K562 (cell line): Measurements from ENCODE around the gene SRRM5. TPM values are rescaled to one million over a fixed set of nuclear protein-coding genes. Genes with fewer than 3 reads are reported as not detected.

Experiments used
- ARID3A ChIP-seq: IDR thresholded peaks from 2 replicates; pipeline ENCODE4 v1.6.1; 2012; ENCODE audit warnings: low read depth, low read length, improper control_type of control experiment, borderline replicate concordance
- ASH1L ChIP-seq: fragments of 450-650 bp; IDR thresholded peaks from 2 replicates; pipeline ENCODE4 v1.6.1; 2018; ENCODE audit warnings: borderline replicate concordance, mild to moderate bottlenecking, low read depth; ENCODE audit not compliant: partially characterized antibody
- ATF4 ChIP-seq: fragments of 450-650 bp; formaldehyde crosslinking; IDR thresholded peaks from 2 replicates; pipeline ENCODE4 v1.4.0; 2022; ENCODE audit warnings: mild to moderate bottlenecking, moderate library complexity
- CSDE1 ChIP-seq, 2 experiments: fragments of 450-650 bp; IDR thresholded peaks; 2 replicates each; pipeline ENCODE4 v1.6.1; 2016; ENCODE audit warnings: mild to moderate bottlenecking in 1 of 2
- HDAC8 ChIP-seq: fragments of 450-650 bp; IDR thresholded peaks from 2 replicates; pipeline ENCODE4 v1.6.1; 2016; ENCODE audit warnings: mild to moderate bottlenecking, missing genetic modification characterization, moderate library complexity, missing compliant biosample characterization
- IRF1 ChIP-seq: sonication (generic); formaldehyde crosslinking; IDR thresholded peaks from 2 replicates; pipeline ENCODE4 v1.8.0; 2022; ENCODE audit warnings: missing genetic modification reagents, mild to moderate bottlenecking, borderline replicate concordance
- MAZ ChIP-seq, 2 experiments: fragments of 450-650 bp in 1 of 2; sonication (generic) in 1 of 2; formaldehyde crosslinking; IDR thresholded peaks in 1 of 2; conservative IDR thresholded peaks in 1 of 2; 2 replicates each; pipeline versions ENCODE4 v1.4.0 to v1.5.0; 2020; ENCODE audit warnings: mild to moderate bottlenecking in 1 of 2, missing genetic modification reagents in 1 of 2
- MITF ChIP-seq: IDR thresholded peaks from 2 replicates; pipeline ENCODE4 v1.6.1; 2014; ENCODE audit warnings: antibody characterized with exemption
- NCOA6 ChIP-seq: fragments of 450-650 bp; IDR thresholded peaks from 2 replicates; pipeline ENCODE4 v1.6.1; 2017; ENCODE audit warnings: mild to moderate bottlenecking
- NFIX ChIP-seq: fragments of 250-450 bp; sonication (Bioruptor Pico); IDR thresholded peaks from 2 replicates; pipeline ENCODE4 v1.4.0; 2020; ENCODE audit warnings: low read depth, mild to moderate bottlenecking, moderate library complexity
- NR2F6 ChIP-seq: fragments of 450-650 bp; formaldehyde crosslinking; IDR thresholded peaks from 2 replicates; pipeline ENCODE4 v1.4.0; 2020; ENCODE audit warnings: mild to moderate bottlenecking
- NRF1 ChIP-seq, 2 experiments: fragments of 450-650 bp; IDR thresholded peaks in 1 of 2; conservative IDR thresholded peaks in 1 of 2; 2 replicates each; pipeline ENCODE4 v1.6.1; 2014; ENCODE audit warnings: mild to moderate bottlenecking in 2 of 2
- PTRF ChIP-seq: fragments of 450-650 bp; IDR thresholded peaks from 2 replicates; pipeline ENCODE4 v1.6.1; 2016; ENCODE audit warnings: mild to moderate bottlenecking, missing genetic modification characterization, missing compliant biosample characterization
- RBFOX2 ChIP-seq: fragments of 200-400 bp; formaldehyde crosslinking; IDR thresholded peaks from 2 replicates; pipeline ENCODE4 v1.6.1; 2017; ENCODE audit warnings: low read depth, mild to moderate bottlenecking, low read length, moderate library complexity
- SPI1 ChIP-seq: IDR thresholded peaks from 2 replicates; pipeline ENCODE4 v1.6.1; 2011; ENCODE audit warnings: low read depth, low read length, control low read depth, borderline replicate concordance
- SRSF3 ChIP-seq: fragments of 200-400 bp; formaldehyde crosslinking; IDR thresholded peaks from 2 replicates; pipeline ENCODE4 v1.6.1; 2016; ENCODE audit warnings: mild to moderate bottlenecking, low read length, moderate library complexity; ENCODE audit not compliant: insufficient read depth
- TBL1XR1 ChIP-seq, 2 experiments: IDR thresholded peaks; 2 replicates each; pipeline ENCODE4 v1.6.1; 2012; ENCODE audit warnings: improper control_type of control experiment in 2 of 2, low read length in 2 of 2, mild to moderate bottlenecking in 1 of 2
- YBX1 ChIP-seq: fragments of 450-650 bp; IDR thresholded peaks from 2 replicates; pipeline ENCODE4 v1.7.1; 2016; ENCODE audit warnings: mild to moderate bottlenecking
- ZNF134 ChIP-seq: fragments of 250-450 bp; sonication (Bioruptor Pico); conservative IDR thresholded peaks from 2 replicates; pipeline ENCODE4 v1.4.0; 2020
- ZNF224 ChIP-seq: sonication (generic); formaldehyde crosslinking; IDR thresholded peaks from 2 replicates; pipeline ENCODE4 v1.8.0; 2022; ENCODE audit warnings: mild to moderate bottlenecking, missing genetic modification reagents
- polyA plus RNA-seq, 8 experiments: library from polyadenylated mRNA; depleted of rRNA in 4 of 8; stranded (reverse) in 5 of 8; unstranded in 3 of 8; fragments of >200 nt; fragmentation: Nextera tagmentation in 2 of 8; fragmentation: Illumina TruSeq in 1 of 8; extraction: Ambion mirVana in 2 of 8; extraction: Trizol in 1 of 8; gene quantifications; 2 replicates each; pipeline versions ENCODE4 v1.2.1 to v1.2.3, GENCODE V29; 2011 to 2014; ENCODE audit warnings: inconsistent platforms in 1 of 8, missing spikeins in 1 of 8
- total RNA-seq, 7 experiments: library from RNA; depleted of rRNA in 6 of 7; stranded (reverse); fragments of >200 nt in 6 of 7; fragmentation: Illumina TruSeq in 2 of 7; extraction: Trizol in 2 of 7; gene quantifications; 2 replicates each; pipeline versions ENCODE4 v1.2.1 to v1.2.3, GENCODE V29; 2011 to 2021; ENCODE audit warnings: low replicate concordance in 1 of 7

Gene SRRM5
- total and polyA plus RNA-seq, 9 of the 15 experiments (the other 6 are each of a cell fraction or from before 2014, with no cell fraction given) = 0.09 to 0.45 (median 0.18) TPM; not detected in 2

GRCh38 chr19:43619262-43620060, 7.6 kb downstream of the SRRM5 start, which contains the start of gene ZNF428 (continued):
- TF ChIP-seq IRF1 (CRISPR knock-in tag) (no peak), ZNF134 (CRISPR knock-in tag) (no peak), HDAC8 (tag) (0 out of 2 replicates have a peak, but pooled peaks have one; percentile 39), ATF4 (CRISPR knock-in tag) (no peak), MITF (no peak), NCOA6 (no peak; the same call in 1 of the 2 replicates), RBFOX2 (peak; percentile 97), ZNF224 (CRISPR knock-in tag) (no peak), YBX1 (no peak), NRF1 (conservative IDR thresholded peaks at IDR 0.05 in 1 of 2, IDR thresholded peaks at IDR 0.05 in 1 of 2) (peak; percentile 97), NFIX (CRISPR knock-in tag) (0 out of 2 replicates have a peak, but pooled peaks have one; percentile 4), TBL1XR1 (IDR thresholded peaks at IDR 0.05; ENCODE audit: low read length in 2 of 2) (peak in 1 of 2 experiments; percentile 16; a peak in 1 of 4 replicates), MAZ (CRISPR knock-in tag; conservative IDR thresholded peaks at IDR 0.05 in 1 of 2, IDR thresholded peaks at IDR 0.05 in 1 of 2) (peak; percentile 77 to 81), ASH1L (no peak), NR2F6 (CRISPR knock-in tag) (no peak; the same call in 1 of the 2 replicates), ARID3A (no peak), CSDE1 (IDR thresholded peaks at IDR 0.05) (no peak), PTRF (tag) (no peak), SRSF3 (no peak), SPI1 (no peak)
